NCI-H187 treated with DMSO at 0.1 percent for 48 hours (cell line): ENCODE results near the gene STAB1.

Experiments
- DNase-seq: peaks from one replicate; lab custom pipeline; 2025; lab: John Stamatoyannopoulos, UW

STAB1 gene

DNA sequence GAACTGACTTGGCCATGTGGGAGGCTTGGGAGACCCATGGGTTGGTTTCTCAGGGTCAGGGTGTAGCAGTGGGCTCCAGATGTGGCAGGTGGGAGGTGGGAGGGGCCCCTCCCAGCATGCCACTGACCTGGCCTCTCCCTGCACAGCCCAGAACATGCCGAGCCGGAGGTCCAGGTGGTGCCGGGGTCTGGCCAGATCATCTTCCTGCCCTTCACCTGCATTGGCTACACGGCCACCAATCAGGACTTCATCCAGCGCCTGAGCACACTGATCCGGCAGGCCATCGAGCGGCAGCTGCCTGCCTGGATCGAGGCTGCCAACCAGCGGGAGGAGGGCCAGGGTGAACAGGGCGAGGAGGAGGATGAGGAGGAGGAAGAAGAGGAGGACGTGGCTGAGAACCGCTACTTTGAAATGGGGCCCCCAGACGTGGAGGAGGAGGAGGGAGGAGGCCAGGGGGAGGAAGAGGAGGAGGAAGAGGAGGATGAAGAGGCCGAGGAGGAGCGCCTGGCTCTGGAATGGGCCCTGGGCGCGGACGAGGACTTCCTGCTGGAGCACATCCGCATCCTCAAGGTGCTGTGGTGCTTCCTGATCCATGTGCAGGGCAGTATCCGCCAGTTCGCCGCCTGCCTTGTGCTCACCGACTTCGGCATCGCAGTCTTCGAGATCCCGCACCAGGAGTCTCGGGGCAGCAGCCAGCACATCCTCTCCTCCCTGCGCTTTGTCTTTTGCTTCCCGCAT, 7.9 kb upstream of the STAB1 start:
- no peak for DNase-seq

DNA sequence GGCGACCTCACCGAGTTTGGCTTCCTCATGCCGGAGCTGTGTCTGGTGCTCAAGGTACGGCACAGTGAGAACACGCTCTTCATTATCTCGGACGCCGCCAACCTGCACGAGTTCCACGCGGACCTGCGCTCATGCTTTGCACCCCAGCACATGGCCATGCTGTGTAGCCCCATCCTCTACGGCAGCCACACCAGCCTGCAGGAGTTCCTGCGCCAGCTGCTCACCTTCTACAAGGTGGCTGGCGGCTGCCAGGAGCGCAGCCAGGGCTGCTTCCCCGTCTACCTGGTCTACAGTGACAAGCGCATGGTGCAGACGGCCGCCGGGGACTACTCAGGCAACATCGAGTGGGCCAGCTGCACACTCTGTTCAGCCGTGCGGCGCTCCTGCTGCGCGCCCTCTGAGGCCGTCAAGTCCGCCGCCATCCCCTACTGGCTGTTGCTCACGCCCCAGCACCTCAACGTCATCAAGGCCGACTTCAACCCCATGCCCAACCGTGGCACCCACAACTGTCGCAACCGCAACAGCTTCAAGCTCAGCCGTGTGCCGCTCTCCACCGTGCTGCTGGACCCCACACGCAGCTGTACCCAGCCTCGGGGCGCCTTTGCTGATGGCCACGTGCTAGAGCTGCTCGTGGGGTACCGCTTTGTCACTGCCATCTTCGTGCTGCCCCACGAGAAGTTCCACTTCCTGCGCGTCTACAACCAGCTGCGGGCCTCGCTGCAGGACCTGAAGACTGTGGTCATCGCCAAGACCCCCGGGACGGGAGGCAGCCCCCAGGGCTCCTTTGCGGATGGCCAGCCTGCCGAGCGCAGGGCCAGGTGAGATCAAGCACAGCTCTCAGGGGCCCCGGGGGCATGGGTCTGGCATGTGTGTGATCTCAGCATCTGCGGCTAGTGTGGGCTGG, 7.1 kb upstream of the STAB1 start:
- DNase-seq = no peak

DNA sequence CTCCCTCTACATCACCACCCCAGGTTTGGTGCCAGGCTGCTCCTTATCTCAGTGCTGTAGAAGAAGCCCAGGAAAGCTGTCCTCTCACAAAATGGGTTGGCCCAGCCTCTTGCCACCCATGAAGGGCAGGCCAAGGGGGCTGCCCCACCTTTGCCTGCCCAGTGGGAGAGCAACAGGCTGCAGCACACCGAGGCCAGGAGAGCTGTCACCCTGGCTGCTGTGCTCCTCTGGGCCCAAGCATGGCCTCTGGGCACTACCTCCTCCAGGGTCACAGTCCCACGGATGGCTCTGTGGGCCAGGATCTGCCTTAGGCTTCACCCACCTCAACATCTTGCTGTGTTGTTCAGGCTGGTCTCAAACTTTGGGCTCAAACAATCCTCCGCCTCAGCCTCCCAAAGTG, 6.4 kb upstream of the STAB1 start:
- no peak for DNase-seq

DNA sequence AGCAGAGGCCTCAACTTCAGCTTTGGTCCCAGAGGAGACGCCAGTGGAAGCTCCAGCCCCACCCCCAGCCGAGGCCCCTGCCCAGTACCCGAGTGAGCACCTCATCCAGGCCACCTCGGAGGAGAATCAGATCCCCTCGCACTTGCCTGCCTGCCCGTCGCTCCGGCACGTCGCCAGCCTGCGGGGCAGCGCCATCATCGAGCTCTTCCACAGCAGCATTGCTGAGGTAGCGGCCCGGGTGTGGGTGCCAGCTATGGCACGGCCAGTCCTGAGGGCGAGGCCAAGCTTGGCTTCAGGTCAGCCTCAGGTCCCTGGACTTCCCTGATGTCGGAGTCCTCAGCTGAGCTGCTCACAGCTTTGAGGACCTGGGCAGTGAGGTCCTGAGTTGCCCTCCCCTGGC, 5.7 kb upstream of the STAB1 start:
- no peak for DNase-seq

DNA sequence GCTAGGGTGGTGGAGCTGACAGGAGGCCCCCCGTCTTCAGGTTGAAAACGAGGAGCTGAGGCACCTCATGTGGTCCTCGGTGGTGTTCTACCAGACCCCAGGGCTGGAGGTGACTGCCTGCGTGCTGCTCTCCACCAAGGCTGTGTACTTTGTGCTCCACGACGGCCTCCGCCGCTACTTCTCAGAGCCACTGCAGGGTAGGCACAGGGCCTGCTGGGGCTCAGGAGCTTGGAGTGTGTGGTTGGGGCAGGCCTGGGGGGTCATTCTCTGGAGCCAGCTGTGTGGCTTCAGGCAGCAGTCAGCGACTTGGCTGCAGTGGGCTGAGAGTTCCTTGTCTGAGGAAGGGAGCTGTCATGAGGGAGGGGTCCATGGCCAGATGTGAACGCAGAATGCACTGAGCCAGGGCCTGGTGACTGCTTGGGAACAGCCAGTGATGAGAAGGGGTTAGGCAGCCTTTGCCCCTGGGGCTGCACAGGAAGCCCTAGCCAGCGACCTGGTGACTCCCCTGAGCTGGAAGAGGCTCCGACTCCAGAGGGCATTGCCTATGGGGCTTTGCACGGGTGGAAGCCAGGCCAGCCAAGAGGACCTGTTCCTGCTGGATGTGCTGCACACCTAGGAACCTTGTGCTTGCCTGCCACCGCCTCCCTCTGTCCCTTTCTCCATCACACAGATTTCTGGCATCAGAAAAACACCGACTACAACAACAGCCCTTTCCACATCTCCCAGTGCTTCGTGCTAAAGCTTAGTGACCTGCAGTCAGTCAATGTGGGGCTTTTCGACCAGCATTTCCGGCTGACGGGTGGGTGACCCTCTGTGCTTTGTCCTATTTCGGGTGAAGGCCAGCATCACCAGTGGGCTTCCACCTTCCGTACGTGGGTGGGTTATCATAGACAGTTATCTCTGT, 4.9 kb upstream of the STAB1 start:
- no peak for DNase-seq

DNA sequence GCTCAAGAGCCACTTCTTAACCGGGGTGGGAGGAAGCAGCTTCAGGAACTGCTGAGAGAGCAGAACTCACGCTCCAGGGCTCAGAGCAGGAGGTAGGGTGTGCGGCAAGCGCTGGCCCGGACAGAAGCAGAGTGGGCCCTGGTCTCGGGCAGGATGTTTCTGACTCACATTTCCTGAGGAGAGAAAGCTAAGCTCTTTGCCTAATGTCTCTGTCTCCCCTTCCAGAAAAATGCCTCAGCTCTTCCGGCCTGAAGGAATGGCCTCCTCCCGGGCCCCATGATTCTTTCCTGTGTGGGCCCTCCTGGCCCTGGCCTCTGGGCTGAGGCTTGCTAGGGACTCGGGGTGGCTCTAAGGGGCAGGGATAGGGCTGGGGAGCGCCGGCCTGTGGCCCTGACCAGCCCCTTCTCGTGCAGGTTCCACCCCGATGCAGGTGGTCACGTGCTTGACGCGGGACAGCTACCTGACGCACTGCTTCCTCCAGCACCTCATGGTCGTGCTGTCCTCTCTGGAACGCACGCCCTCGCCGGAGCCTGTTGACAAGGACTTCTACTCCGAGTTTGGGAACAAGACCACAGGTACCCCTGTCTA, 4.1 kb upstream of the STAB1 start:
- DNase-seq = no peak

DNA sequence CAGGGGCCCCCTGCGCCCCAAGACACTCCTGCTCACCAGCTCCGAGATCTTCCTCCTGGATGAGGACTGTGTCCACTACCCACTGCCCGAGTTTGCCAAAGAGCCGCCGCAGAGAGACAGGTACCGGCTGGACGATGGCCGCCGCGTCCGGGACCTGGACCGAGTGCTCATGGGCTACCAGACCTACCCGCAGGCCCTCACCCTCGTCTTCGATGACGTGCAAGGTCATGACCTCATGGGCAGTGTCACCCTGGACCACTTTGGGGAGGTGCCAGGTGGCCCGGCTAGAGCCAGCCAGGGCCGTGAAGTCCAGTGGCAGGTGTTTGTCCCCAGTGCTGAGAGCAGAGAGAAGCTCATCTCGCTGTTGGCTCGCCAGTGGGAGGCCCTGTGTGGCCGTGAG, 3.1 kb upstream of the STAB1 start:
- DNase-seq = no peak

DNA sequence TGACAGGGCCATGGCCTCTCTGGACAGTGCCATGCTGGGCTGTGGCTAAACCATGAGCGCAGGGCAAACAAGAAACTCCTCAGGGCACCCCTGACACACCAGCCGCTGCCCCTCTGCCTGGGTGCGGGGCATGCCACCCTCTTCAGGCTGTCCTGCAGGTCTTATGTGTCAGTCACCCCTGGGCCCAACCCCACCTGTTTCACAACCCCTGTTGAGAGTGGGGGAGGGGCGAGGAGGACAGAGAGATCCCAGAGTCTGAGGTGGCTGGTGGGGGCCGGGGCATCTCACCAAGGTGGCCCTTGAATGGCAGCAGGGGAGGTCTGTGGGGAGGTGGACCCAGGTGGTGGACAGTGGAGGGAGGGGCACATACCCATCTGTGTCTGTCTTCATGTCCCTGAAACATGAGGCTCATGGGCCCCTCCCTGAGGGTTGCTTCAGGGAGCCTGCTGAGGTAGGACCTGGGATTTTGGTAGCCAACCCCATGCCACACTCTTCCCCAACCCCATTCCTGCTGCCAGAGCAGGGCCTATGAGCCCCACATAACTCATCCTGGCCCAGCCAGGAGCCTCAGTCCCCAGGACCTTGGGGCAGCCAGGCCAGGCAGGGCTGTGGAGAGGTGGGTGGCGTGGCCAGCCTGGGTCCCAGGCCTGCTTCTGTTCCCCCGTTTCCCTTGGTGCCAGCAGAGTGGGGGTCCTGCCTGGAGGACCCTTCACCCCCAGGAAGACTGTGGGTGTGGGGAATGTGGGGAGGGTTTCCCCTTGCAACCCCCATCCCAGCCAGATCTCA, 1.7 kb upstream of the STAB1 start:
- DNase-seq = no peak

DNA sequence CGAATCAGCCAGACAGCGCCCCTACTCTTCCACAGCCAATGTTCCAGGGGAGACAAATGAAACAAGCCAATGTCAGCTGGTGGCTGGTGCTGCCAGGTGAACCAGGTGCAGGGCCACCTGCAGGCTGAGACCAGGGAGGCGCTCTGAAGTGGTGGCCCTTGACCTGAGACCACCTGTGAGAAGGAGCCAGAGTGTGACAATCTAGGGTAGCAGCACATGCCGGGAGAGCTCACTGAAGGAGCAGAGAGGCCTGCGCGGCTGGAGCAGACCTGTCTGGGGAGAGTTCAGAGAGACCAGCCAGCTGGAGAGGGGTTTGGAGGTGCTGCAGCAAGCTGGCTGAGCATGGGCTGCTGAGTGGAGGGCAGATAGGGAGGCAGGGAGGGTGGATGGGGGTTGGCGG, 693 bp upstream of the STAB1 start:
- no peak for DNase-seq

DNA sequence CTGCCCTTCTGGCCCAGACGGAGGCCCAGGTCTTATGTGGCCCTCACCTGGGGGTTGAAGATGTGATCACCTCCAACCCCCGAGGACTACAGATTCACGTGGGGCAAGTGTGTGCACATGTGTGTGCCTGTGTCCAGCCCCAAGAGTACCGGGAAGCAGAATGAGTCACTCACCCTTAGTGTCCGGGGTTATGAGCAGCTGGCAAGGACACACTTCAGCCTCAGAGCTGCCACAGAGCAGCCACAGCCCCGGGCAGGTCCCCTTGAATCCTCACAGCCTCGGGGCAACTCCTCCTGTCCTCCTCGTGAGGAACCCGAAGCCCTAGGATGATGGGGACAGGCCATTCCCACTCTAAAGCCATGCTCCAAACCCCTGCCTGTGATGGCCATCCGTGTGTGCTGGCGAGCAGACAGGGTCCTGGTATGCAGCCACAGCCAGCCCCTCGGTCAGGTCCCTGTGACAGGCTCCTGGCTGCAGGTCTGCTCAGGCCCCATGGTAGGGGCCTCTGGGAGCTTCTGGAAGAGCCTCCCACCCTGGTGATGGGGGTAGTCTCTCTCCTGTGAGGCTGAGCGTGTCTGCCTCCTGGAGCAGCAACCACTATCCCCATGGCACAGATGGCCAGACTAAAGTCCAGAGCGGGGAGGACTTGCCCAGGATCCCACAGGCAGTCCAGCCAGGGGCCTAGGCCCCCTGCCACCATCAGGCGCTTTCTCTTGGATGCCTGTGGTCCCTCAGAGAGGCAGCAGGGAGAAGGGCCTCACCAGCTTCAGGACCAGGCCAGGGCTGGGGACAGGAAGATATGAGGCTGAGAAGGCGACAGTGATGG, 852 bp downstream of the STAB1 start:
- DNase-seq = no peak

DNA sequence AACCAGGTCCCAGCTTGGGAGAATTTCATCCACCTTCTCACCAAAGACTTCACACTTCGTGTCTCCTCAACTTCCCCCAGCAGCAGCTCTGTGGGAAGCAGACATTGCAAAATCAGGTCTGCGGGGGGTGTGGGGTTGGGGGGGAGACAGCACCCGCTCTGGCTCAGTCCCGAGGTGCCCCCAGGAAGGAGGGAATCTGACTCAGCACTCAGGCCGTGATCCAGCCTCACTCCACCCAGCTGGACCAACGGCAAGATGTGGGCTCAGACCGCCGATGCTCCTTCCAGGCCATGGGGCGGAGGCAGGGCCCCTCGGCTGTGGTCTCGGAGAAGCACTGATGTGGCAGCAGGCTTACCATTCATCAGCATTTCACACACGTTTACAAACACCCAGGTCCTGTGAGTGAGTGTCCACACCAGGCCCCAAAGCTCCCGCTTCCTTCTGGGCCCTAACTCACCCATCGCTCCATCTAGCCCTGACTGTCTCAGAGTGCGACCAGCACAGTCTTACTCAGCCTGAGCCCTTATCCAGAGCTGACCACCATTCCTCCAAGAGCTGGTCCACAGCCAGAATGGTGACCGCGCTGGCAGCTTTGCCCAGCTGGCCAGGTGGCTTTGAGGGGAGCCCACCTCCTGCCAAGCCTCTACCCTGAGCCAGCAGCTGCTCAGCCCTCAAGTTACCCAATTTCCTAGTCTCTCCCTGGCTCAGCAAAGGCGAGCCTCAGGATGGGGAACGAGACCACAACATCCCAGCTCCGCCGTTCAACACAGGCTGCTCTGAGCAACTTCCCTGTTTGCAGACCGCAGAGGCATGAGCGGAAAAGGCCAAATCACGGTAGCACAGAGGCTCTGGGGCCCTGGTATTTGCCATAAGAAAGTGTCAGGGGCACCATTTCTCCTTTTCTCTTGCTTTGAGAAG, 3.3 kb downstream of the STAB1 start:
- no peak for DNase-seq

DNA sequence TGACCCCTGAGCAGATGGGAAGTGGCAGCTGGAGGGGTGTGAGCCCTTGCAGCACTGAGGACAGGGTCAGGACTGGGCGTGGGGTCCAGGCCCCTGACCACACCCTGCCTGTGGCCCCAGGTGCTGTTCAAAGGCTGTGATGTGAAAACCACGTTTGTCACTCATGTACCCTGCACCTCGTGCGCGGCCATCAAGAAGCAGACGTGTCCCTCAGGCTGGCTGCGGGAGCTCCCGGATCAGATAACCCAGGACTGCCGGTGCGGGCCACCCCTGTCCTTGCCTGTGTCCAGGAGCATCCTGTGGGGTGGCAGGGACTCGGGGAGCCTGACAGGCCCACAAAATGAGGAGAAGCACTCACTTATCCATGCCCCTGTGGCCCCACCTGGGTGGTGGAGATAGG, 5.9 kb downstream of the STAB1 start:
- DNase-seq = no peak

DNA sequence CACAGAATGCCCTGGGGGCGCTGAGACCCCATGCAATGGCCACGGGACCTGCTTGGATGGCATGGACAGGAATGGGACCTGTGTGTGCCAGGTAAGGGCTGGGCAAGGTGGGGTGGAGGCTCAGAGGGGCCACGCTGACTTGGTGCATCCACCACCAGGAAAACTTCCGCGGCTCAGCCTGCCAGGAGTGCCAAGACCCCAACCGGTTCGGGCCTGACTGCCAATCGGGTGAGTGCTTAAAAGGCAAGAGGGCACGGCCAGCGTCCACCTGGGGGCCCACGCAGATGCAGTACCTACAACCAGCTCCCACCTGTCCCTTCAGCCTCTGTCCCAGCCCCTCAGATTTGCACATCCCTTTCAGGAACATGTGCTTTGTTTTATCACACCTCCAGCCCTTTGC, 6.9 kb downstream of the STAB1 start:
- no peak for DNase-seq

DNA sequence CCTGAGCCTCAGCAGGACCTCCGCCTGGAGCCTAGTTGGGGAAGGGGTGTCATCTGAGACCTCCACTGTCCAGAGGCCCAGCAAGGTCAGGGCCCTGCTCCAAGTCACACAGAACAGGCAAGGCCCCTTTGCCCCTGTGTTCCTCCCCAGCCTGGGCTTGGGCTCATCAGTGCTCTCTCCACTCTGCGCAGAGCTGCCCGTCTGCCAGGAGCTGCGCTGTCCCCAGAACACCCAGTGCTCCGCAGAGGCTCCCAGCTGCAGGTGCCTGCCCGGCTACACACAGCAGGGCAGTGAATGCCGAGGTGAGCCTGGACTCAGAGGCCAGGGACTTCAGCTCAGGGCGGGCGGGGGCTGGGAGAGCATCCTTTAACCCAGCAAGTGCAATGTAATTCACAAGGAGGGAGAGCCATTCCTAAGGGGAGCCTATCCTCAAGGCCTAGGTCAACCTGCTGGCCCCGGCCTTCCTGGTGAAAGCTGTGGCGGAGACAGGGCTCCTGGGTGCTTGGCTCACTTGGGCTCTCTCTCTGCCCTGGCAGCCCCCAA, 7.7 kb downstream of the STAB1 start:
- DNase-seq = no peak

DNA sequence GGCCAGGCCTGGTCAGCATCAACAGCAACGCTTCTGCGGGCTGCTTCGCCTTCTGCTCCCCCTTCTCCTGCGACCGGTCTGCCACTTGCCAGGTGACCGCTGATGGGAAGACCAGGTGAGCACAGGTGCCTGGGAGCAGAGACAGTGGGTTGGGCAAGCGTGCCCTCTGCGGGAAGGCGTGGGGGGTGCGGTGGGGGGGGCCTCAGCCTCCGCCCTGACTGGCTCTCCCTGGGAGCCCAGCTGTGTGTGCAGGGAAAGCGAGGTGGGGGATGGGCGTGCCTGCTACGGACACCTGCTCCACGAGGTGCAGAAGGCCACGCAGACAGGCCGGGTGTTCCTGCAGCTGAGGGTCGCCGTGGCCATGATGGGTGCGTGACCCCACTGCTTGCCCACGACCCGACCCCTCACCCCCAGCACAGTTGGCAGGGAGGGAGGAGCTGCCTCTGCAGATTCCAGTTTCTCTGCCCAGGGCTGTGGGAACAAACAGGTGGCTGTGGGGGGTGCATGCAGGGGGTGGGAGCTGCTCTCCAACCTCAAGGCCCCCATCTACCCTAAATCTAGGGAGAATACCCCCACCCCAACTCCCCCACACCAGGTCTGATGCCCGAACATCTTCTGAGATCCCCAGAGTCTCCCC, 8.8 kb downstream of the STAB1 start:
- DNase-seq = no peak

DNA sequence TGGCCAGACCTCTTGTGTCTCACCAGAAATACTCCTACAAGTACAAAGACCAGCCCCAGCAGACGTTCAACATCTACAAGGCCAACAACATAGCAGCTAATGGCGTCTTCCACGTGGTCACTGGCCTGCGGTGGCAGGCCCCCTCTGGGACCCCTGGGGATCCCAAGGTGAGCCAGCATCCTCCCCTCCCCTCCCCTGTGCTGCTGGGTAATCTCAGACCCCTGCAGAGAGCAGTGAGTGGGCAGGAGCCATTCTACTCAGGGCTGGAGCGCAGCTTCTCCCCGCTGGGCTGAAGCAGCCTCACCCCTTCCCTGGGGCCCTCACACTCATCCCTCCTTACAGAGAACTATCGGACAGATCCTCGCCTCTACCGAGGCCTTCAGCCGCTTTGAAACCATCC, 9.8 kb downstream of the STAB1 start:
- DNase-seq = no peak

DNA sequence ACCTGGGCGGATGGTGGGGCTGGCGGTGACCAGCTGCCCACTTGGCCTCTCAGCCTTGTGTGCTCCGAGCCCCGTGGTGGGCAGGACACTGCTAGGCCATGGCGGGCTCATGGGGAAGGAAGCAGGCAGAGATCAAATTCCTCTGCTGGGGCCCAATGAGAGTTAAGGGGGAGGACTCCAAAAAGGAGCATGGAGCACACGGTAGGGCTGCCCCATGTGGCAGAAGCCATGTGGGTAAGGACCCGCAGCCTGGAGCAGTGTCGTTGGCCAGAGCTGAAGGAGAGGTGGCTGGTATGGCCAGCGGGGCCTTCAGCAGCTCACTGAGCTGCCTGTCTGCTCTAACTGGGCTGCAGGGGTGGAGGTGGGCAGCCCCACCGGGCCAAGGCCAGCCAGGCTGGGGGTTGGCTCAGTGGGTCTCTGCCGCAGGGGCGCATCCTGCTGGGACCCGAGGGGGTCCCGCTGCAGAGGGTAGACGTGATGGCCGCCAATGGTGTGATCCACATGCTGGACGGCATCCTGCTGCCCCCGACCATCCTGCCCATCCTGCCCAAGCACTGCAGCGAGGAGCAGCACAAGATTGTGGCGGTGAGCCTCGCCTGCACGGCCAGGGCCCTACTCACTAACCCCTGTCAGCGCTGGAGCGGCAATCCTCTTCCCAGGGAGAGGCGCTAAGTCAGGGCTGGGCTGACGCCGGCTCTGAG, 11.3 kb downstream of the STAB1 start:
- DNase-seq = no peak

DNA sequence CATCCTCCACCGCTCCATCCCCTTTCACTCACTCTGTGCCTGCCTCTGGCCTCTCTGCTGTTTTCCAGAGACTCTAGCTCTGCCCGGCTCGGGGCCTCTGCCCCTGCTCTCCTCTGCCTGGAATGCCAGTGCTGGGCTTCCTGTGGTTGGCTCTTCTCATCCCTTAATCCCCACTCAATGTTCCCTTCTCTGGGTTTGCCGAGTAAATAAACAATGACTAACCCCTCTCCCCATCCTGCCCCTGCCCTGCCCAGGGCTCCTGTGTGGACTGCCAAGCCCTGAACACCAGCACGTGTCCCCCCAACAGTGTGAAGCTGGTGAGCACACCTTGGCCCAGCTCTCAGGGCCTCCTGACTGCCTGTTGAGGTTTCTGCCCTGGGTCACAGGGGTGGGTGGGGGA, 12.2 kb downstream of the STAB1 start:
- no peak for DNase-seq
